H1 (cell line): Measurements from ENCODE around the gene BASP1. TPM values are rescaled to one million over a fixed set of nuclear protein-coding genes. Genes with fewer than 3 reads are reported as not detected.

Source experiments
- CTCF ChIA-PET: fragments of 300-600 bp; sonication (Branson Sonifier 250); formaldehyde crosslinking; loops from one replicate; lab custom pipeline; 2021; ENCODE audit not compliant: partially characterized antibody; lab: Charles Lee
- POLR2A ChIA-PET: fragments of 300-600 bp; sonication (Branson Sonifier 250); formaldehyde crosslinking; loops from one replicate; lab custom pipeline; 2021; ENCODE audit warnings: inconsistent platforms; ENCODE audit not compliant: partially characterized antibody; lab: Charles Lee
- DNase-seq, 2 experiments: peaks; one replicate each; pipeline versions ENCODE4 v3.0.0 to v3.0.0-alpha.2; 2010 to 2022; ENCODE audit warnings: low spot score in 2 of 2, low read depth in 1 of 2, mixed read lengths in 1 of 2
- FAIRE-seq: peaks from 2 replicates; lab custom pipeline; 2011; peaks lifted over from hg19 to GRCh38; lab: Jason Lieb, UNC
- H2AFZ ChIP-seq: 2 replicates; pipeline ENCODE4 v1.8.1; 2012; ENCODE audit warnings: low read length, inconsistent platforms
- H2AK5ac ChIP-seq: 2 replicates; pipeline ENCODE4 v1.6.1; 2013; ENCODE audit warnings: low read depth, low read length
- H2BK120ac ChIP-seq: replicated peaks from 2 replicates; pipeline ENCODE3; 2013; ENCODE audit warnings: low read depth, low read length, inconsistent platforms
- H2BK12ac ChIP-seq: 2 replicates; pipeline ENCODE4 v1.6.1; 2013; ENCODE audit warnings: low read depth, low read length
- H2BK15ac ChIP-seq: 2 replicates; pipeline ENCODE4 v1.6.1; 2013; ENCODE audit warnings: low read length
- H2BK20ac ChIP-seq: 2 replicates; pipeline ENCODE4 v1.6.1; 2013; ENCODE audit warnings: low read length
- H2BK5ac ChIP-seq: 2 replicates; pipeline ENCODE4 v1.6.1; 2013; ENCODE audit warnings: low read depth, low read length
- H3K14ac ChIP-seq: 2 replicates; pipeline ENCODE4 v1.6.1; 2013; ENCODE audit warnings: inconsistent platforms; ENCODE audit not compliant: insufficient read length
- H3K18ac ChIP-seq: 2 replicates; pipeline ENCODE4 v1.6.1; 2013; ENCODE audit warnings: low read length; ENCODE audit errors: extremely low read depth
- H3K23ac ChIP-seq: 2 replicates; pipeline ENCODE4 v1.6.1; 2013; ENCODE audit warnings: inconsistent platforms; ENCODE audit not compliant: insufficient read length
- H3K23me2 ChIP-seq: 2 replicates; pipeline ENCODE4 v1.6.1; 2013; ENCODE audit warnings: low read depth, low read length
- H3K27ac ChIP-seq: 2 replicates; pipeline ENCODE4 v1.6.1; 2011; ENCODE audit warnings: low read depth, low read length, inconsistent platforms
- H3K27me3 ChIP-seq, 4 experiments: replicated peaks in 1 of 4; 1 replicate in 1 of 4; 2 replicates in 3 of 4; pipeline versions ENCODE4 v1.6.1 to v1.8.1; 2011 to 2013; ENCODE audit warnings: low read length in 3 of 4, mild to moderate bottlenecking in 3 of 4, inconsistent platforms in 2 of 4, mixed read lengths in 2 of 4, moderate library complexity in 1 of 4; ENCODE audit not compliant: control insufficient read depth in 3 of 4, insufficient read depth in 3 of 4; ENCODE audit errors: extremely low read depth in 1 of 4
- H3K36me3 ChIP-seq, 4 experiments: 2 replicates each; pipeline versions ENCODE4 v1.6.1 to v1.8.1; 2011 to 2013; ENCODE audit warnings: mild to moderate bottlenecking in 4 of 4, low read length in 3 of 4, moderate library complexity in 2 of 4, control low read depth in 1 of 4, inconsistent platforms in 1 of 4; ENCODE audit not compliant: insufficient read depth in 4 of 4, control insufficient read depth in 2 of 4
- H3K4ac ChIP-seq: replicated peaks from 2 replicates; pipeline ENCODE3; 2013; ENCODE audit warnings: low read length, low read depth, mixed read lengths, inconsistent platforms; ENCODE audit not compliant: insufficient read length
- H3K4me1 ChIP-seq, 4 experiments: replicated peaks in 1 of 4; 1 replicate in 1 of 4; 2 replicates in 3 of 4; pipeline versions ENCODE4 v1.6.1 to v1.8.1; 2011 to 2013; ENCODE audit warnings: low read length in 3 of 4, inconsistent platforms in 2 of 4, mixed read lengths in 1 of 4; ENCODE audit not compliant: insufficient read depth in 4 of 4, control insufficient read depth in 3 of 4
- H3K4me2 ChIP-seq, 2 experiments: 2 replicates each; pipeline versions ENCODE4 v1.6.1 to v1.8.1; 2011 to 2013; ENCODE audit warnings: low read depth in 2 of 2, low read length in 2 of 2, control low read depth in 1 of 2, inconsistent platforms in 1 of 2, mild to moderate bottlenecking in 1 of 2; ENCODE audit not compliant: insufficient read depth in 1 of 2
- H3K4me3 ChIP-seq, 4 experiments: fragments of 200-600, 300-600 bp in 1 of 4; sonication (generic), shearing (Covaris generic), sonication (Bioruptor Twin) in 1 of 4; 2 replicates each; pipeline versions ENCODE4 v1.5.1 to v1.8.1; 2011 to 2016; ENCODE audit warnings: low read length in 4 of 4, low read depth in 3 of 4, control low read depth in 2 of 4, inconsistent platforms in 2 of 4, mild to moderate bottlenecking in 2 of 4, mixed read lengths in 1 of 4, moderate library complexity in 1 of 4; ENCODE audit not compliant: insufficient read depth in 2 of 4; ENCODE audit errors: extremely low read depth in 1 of 4
- H3K56ac ChIP-seq: replicated peaks from 2 replicates; pipeline ENCODE3; 2013; ENCODE audit warnings: low read depth, mild to moderate bottlenecking, mixed read lengths, low read length, inconsistent platforms; ENCODE audit not compliant: insufficient read length
- H3K79me1 ChIP-seq: 2 replicates; pipeline ENCODE4 v1.6.1; 2013; ENCODE audit warnings: low read depth, low read length, control low read depth
- H3K79me2 ChIP-seq, 2 experiments: 2 replicates each; pipeline versions ENCODE4 v1.6.1 to v1.8.1; 2012 to 2013; ENCODE audit warnings: low read length in 2 of 2, mild to moderate bottlenecking in 2 of 2, inconsistent platforms in 1 of 2; ENCODE audit not compliant: insufficient read depth in 2 of 2, control insufficient read depth in 1 of 2
- H3K9ac ChIP-seq, 4 experiments: replicated peaks in 1 of 4; 1 replicate in 1 of 4; 2 replicates in 3 of 4; pipeline versions ENCODE4 v1.6.1 to v1.8.1; 2011 to 2013; ENCODE audit warnings: low read depth in 3 of 4, low read length in 3 of 4, control low read depth in 2 of 4, mild to moderate bottlenecking in 2 of 4, moderate library complexity in 2 of 4, inconsistent platforms in 1 of 4; ENCODE audit errors: extremely low read depth in 1 of 4
- H3K9me3 ChIP-seq, 2 experiments: 2 replicates each; pipeline versions ENCODE4 v1.6.1 to v1.8.1; 2012 to 2013; ENCODE audit warnings: mild to moderate bottlenecking in 2 of 2, moderate library complexity in 2 of 2, control low read depth in 1 of 2, inconsistent platforms in 1 of 2, low read depth in 1 of 2, low read length in 1 of 2, mixed read lengths in 1 of 2; ENCODE audit not compliant: insufficient read depth in 2 of 2
- H4K20me1 ChIP-seq, 2 experiments: replicated peaks in 1 of 2; 2 replicates each; pipeline versions ENCODE3 to v1.8.1; 2011 to 2013; ENCODE audit warnings: inconsistent platforms in 2 of 2, low read length in 2 of 2, mild to moderate bottlenecking in 1 of 2; ENCODE audit not compliant: insufficient read depth in 2 of 2, control insufficient read depth in 1 of 2
- H4K5ac ChIP-seq: 2 replicates; pipeline ENCODE4 v1.6.1; 2013; ENCODE audit warnings: low read length, low read depth, mixed read lengths, inconsistent platforms; ENCODE audit not compliant: insufficient read length
- H4K8ac ChIP-seq: 2 replicates; pipeline ENCODE4 v1.8.0; 2013; ENCODE audit warnings: mild to moderate bottlenecking, moderate library complexity, low read length, inconsistent platforms; ENCODE audit not compliant: insufficient read depth; ENCODE audit errors: extremely low read depth
- H4K91ac ChIP-seq: replicated peaks from 2 replicates; pipeline ENCODE3; 2013; ENCODE audit warnings: low read length, mixed read lengths, inconsistent platforms; ENCODE audit not compliant: insufficient read length
- ASH2L ChIP-seq: fragments of 200-600, 300-600 bp; sonication (generic); IDR thresholded peaks from one replicate; pipeline ENCODE4 v1.7.1; 2017; ENCODE audit warnings: low read length
- CEBPB ChIP-seq: IDR thresholded peaks from 2 replicates; pipeline ENCODE4 v1.6.1; 2012; ENCODE audit warnings: low read depth, low read length
- HDAC2 ChIP-seq, 2 experiments: fragments of 300-600 bp in 1 of 2; sonication (generic) in 1 of 2; IDR thresholded peaks; 2 replicates each; pipeline ENCODE4 v1.6.1; 2011 to 2012; ENCODE audit warnings: low read depth in 2 of 2, low read length in 2 of 2, mild to moderate bottlenecking in 2 of 2, moderate library complexity in 2 of 2, borderline replicate concordance in 1 of 2, inconsistent platforms in 1 of 2
- JUND ChIP-seq: IDR thresholded peaks from 2 replicates; pipeline ENCODE4 v1.6.1; 2011; ENCODE audit warnings: mild to moderate bottlenecking, improper control_type of control experiment, low read length
- MAX ChIP-seq: IDR thresholded peaks from 2 replicates; pipeline ENCODE4 v1.6.1; 2012; ENCODE audit warnings: inconsistent platforms
- PHF8 ChIP-seq: fragments of 200-600 bp; sonication (generic); conservative IDR thresholded peaks from 2 replicates; pipeline ENCODE4 v1.7.1; 2012; ENCODE audit warnings: low read depth, mild to moderate bottlenecking, inconsistent platforms, low read length, moderate library complexity
- POLR2AphosphoS5 ChIP-seq: IDR thresholded peaks from 2 replicates; pipeline ENCODE4 v1.6.1; 2011; ENCODE audit warnings: low read depth, low read length
- POU5F1 ChIP-seq: IDR thresholded peaks from 2 replicates; pipeline ENCODE4 v1.6.1; 2011; ENCODE audit warnings: low read depth, mild to moderate bottlenecking, low read length, moderate library complexity
- SP1 ChIP-seq: IDR thresholded peaks from 2 replicates; pipeline ENCODE4 v1.6.1; 2011; ENCODE audit warnings: low read depth, low read length
- TAF1 ChIP-seq: IDR thresholded peaks from 2 replicates; pipeline ENCODE4 v1.6.1; 2011; ENCODE audit warnings: mild to moderate bottlenecking, low read depth, low read length
- ZNF274 ChIP-seq: IDR thresholded peaks from 2 replicates; pipeline ENCODE4 v1.7.0; 2012; ENCODE audit warnings: low read length, borderline replicate concordance; ENCODE audit errors: extremely low read depth
- WGBS, 2 experiments: shearing (Covaris generic) in 1 of 2; methylation state at CpG; one replicate each; pipeline versions ENCODE4 v1.1.6 to v1.1.7; 2013 to 2015; ENCODE audit warnings: low lambda C conversion rate in 2 of 2, mixed read lengths in 2 of 2, inconsistent platforms in 1 of 2, low coverage in 1 of 2, missing lambda C conversion rate in 1 of 2; ENCODE audit not compliant: insufficient replicate concordance in 2 of 2, insufficient coverage in 1 of 2, insufficient read length in 1 of 2; ENCODE audit errors: extremely low coverage in 1 of 2, missing lambda C conversion rate in 1 of 2; 5-methylcytosine and 5-hydroxymethylcytosine counted together
- polyA plus RNA-seq, 7 experiments: library from polyadenylated mRNA; depleted of rRNA in 3 of 7; stranded (reverse) in 5 of 7; unstranded in 2 of 7; fragments of >200 nt in 5 of 7; fragments of 200-250 nt in 2 of 7; gene quantifications; 1 replicate in 5 of 7; 2 replicates in 1 of 7; 4 replicates in 1 of 7; pipeline versions ENCODE4 v1.2.1 to v1.2.3, GENCODE V29; 2011 to 2013; ENCODE audit warnings: missing spikeins in 2 of 7, mixed read lengths in 2 of 7
- total RNA-seq: library from RNA; stranded (reverse); fragmentation: NEBNext Ultra II Directional; extraction: Animal tissue kit (Norgen Biotek cat#: 25700); gene quantifications from 2 replicates; pipeline ENCODE4 v1.2.1, GENCODE V29; 2021

Gene BASP1
- total and polyA plus RNA-seq, 2 of the 8 experiments (the other 6 are each of a cell fraction or from before 2014, with no cell fraction given) = 95.2 to 104 TPM

DNA sequence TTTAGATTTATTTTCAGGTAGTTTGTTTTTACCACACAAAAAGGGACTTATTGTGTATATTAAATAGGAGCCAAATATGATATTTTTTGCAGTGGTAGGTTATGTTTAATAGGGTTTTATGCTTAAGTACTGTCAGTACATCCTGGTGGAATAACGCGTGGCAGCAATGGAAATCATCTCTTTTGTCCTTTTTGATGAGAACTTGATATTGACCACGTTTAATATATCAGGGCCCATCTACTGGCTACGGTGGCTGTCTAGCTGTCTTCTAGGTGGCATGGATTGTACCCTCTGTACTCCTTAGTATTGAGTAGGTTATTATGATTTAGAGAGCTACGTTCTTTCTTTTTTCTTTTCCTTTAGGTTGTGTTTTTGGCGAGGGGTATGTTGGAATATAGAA is 2.6 kb downstream of the BASP1 start:
- WGBS, 2 experiments = 89% methylated on average over 6 of the region's 6 CpGs; no CpG with 5 or more reads in 1 of the 2 experiments
- H3K9me3 ChIP-seq = no peaks in the 10 kb centered on the region
- H3K18ac ChIP-seq = no peak overlapping the region
- no peak overlapping the region for H4K5ac ChIP-seq
- H3K56ac ChIP-seq = no peak overlapping the region
- H3K4me3 ChIP-seq = peak overlapping the region in 1 of 4 experiments; percentile 92; a peak in 2 of 8 replicates
- peaks cover 19 to 68% of the 10 kb centered on the region in 2 experiments for H3K79me2 ChIP-seq
- peak overlapping the region; percentile 84 to 94; a peak in 2 of 4 replicates for H3K4me2 ChIP-seq
- no peak overlapping the region for H3K27ac ChIP-seq
- no peak for FAIRE-seq
- CTCF ChIA-PET = no interaction called here
- no peak overlapping the region for H4K8ac ChIP-seq
- H2BK120ac ChIP-seq = no peak overlapping the region
- no peak overlapping the region for H2AK5ac ChIP-seq
- H3K14ac ChIP-seq = no peak overlapping the region
- peaks cover 0 to 8% (median 0%) of the 10 kb centered on the region in 4 experiments; a peak in 2 of 8 replicates for H3K36me3 ChIP-seq
- no peak overlapping the region for H4K91ac ChIP-seq
- POLR2A ChIA-PET = interaction anchor here (0.7 to 0.8 kb wide), 2 partner anchors 19 to 155 kb away, joined by 3 read pairs; no protein-coding TSS in a partner anchor
- no peak overlapping the region for H2BK15ac ChIP-seq
- peaks cover 12% of the 10 kb centered on the region; the same call in 1 of the 2 replicates for H3K23me2 ChIP-seq
- peaks cover 7% of the 10 kb centered on the region; the same call in 1 of the 2 replicates for H3K79me1 ChIP-seq
- no peak for DNase-seq
- no peak overlapping the region for H2BK12ac ChIP-seq
- no peak overlapping the region for H3K9ac ChIP-seq
- H2BK5ac ChIP-seq = no peak overlapping the region
- H2BK20ac ChIP-seq = no peak overlapping the region
- H3K4ac ChIP-seq = no peak overlapping the region
- no peaks in the 10 kb centered on the region for H3K27me3 ChIP-seq
- peaks cover 13 to 24% of the 10 kb centered on the region in 2 experiments for H4K20me1 ChIP-seq
- H2AFZ ChIP-seq = no peak overlapping the region
- no peak overlapping the region for H3K23ac ChIP-seq
- peaks cover 2 to 24% (median 14%) of the 10 kb centered on the region in 4 experiments for H3K4me1 ChIP-seq
- TF ChIP-seq MAX = no peak
- TF ChIP-seq HDAC2 (IDR thresholded peaks at IDR 0.05; ENCODE audit: borderline replicate concordance in 1 of 2, low read depth in 2 of 2, low read length in 2 of 2) = no peak
- TF ChIP-seq POLR2AphosphoS5 = no peak
- TF ChIP-seq TAF1 = no peak
- TF ChIP-seq ZNF274 = no peak
- no peak for TF ChIP-seq PHF8
- no peak for TF ChIP-seq CEBPB
- TF ChIP-seq JUND = no peak
- no peak for TF ChIP-seq ASH2L
- TF ChIP-seq POU5F1 = no peak
- TF ChIP-seq SP1 = no peak
